Activated T-helper 1 cell treated with anti-CD3 and anti-CD28 coated beads, Interleukin-12 subunit alpha, Interleukin-12 subunit beta, Interleukin-2, Interleukin-4 antibody, amounts not matched to agents 30 ng/mL and 10 ng/mL and 1 ng/mL, durations not matched to agents 14 hours and 24 hours and 36 hours (primary cell): ENCODE results near the gene SPPL2C. TPM values are rescaled to one million over a fixed set of nuclear protein-coding genes. Genes with fewer than 3 reads are reported as not detected.

Source experiments
- total RNA-seq: library from RNA; stranded (reverse); gene quantifications from 2 replicates; pipeline ENCODE4 v1.2.3, GENCODE V29; 2022

Gene SPPL2C
- total RNA-seq, 1 donor from 2014 or later: not detected

Other genes with a start within 250 kb of the SPPL2C start
- not detected in 2 replicates for gene CRHR1, start 60.6 kb upstream of the SPPL2C start, total RNA-seq
- 0.64 and 1.1 TPM in 2 replicates for gene MAPT, start 49.7 kb downstream of the SPPL2C start, total RNA-seq
- gene STH, start 154.4 kb downstream of the SPPL2C start, total RNA-seq: not detected in 2 replicates